Right ventricle myocardium superior (tissue), 1 donor: ENCODE results near the gene UBE2L5. TPM values are rescaled to one million over a fixed set of nuclear protein-coding genes. Genes with fewer than 3 reads are reported as not detected.
A peak's percentile ranks its signal among the peaks of the same experiment; 100 is the strongest.

Experiments
- ATAC-seq: fragments of 200-7000 bp; cut with Tn5 transposase; one replicate; pipeline ENCODE4 v1.9.1; 2020; ENCODE audit warnings: mild to moderate bottlenecking; ENCODE audit not compliant: poor library complexity
- DNase-seq: peaks from one replicate; pipeline ENCODE4 v3.0.0-alpha.2; 2020
- intact Hi-C: fragments of 100-400 bp; cut with DNase I; formaldehyde crosslinking; loops from one replicate; pipeline ENCODE4 v1.11.2; 2022
- total RNA-seq: library from RNA; stranded (reverse); fragmentation: NEBNext Ultra II Directional; extraction: Animal tissue kit (Norgen Biotek cat#: 25700); gene quantifications from one replicate; pipeline ENCODE4 v1.2.1, GENCODE V29; 2021
- donor health status: DM: no; HTN: yes; CAD: no; lungs with severe emphysema.

Gene UBE2L5
- total RNA-seq, 1 donor from 2014 or later = not detected

DNA sequence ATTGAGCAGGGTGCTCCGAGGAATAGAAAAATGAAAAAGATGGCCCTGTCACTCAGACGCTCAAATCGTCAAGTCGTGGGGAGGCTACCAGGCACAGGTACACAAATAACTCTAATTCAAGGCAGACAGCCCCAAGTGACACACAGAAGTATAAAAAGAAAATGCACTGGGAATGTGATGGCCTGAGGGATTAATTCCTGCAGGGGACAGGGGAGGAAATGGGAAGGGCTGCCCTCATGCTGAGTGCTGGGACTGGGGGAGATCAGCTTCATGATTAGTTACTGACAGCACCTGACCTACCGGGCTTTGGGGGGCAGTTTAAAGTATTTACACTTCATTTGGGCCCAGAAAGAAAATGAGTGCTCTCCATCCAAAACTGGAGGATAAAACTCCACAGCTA lies 20.9 kb upstream of the UBE2L5 start:
- no peak for DNase-seq
- intact Hi-C loops = loop anchor here (10.0 kb wide), 1 partner anchor 173 kb away; no protein-coding TSS in a partner anchor

DNA sequence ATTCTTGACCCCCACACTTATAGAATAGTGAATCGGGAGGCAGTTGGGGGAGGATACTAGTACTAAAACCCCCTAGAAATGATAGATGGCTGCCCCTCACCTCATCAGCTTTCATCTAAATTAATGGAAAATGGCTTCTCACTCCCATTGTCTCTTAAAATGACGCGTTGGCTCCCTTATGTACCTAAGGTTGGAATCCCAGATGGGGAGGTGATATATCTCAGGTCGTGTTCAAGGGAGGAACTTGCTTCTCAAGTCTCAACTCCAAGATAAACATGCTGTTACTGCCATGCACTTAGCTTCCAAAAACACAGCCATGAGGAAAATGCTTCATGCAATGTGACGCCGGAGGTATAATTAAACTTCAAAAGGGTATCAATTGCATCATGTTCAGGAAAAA lies 18.8 kb upstream of the UBE2L5 start:
- DNase-seq (no peak), ATAC-seq (no peak)
- intact Hi-C loops = loop anchor here (10.0 kb wide), 1 partner anchor 171 kb away; no protein-coding TSS in a partner anchor

More for the DNA sequence above, 20.9 kb upstream of the UBE2L5 start:
- no peak for ATAC-seq

GRCh38 chr13:30404207-30404606 lies 18.1 kb upstream of the UBE2L5 start:
- DNase-seq (no peak), ATAC-seq (no peak)
- intact Hi-C loops = loop anchor here (10.0 kb wide), 1 partner anchor 171 kb away; no protein-coding TSS in a partner anchor

- no peak for DNase-seq
- intact Hi-C loops = loop anchor here (5.0 to 10.0 kb wide), 2 partner anchors 60 to 168 kb away; partner anchors contain the start of gene HMGB1
- ATAC-seq = no peak
Measured at GRCh38 chr13:30406779-30407416, 15.4 kb upstream of the UBE2L5 start.

DNA sequence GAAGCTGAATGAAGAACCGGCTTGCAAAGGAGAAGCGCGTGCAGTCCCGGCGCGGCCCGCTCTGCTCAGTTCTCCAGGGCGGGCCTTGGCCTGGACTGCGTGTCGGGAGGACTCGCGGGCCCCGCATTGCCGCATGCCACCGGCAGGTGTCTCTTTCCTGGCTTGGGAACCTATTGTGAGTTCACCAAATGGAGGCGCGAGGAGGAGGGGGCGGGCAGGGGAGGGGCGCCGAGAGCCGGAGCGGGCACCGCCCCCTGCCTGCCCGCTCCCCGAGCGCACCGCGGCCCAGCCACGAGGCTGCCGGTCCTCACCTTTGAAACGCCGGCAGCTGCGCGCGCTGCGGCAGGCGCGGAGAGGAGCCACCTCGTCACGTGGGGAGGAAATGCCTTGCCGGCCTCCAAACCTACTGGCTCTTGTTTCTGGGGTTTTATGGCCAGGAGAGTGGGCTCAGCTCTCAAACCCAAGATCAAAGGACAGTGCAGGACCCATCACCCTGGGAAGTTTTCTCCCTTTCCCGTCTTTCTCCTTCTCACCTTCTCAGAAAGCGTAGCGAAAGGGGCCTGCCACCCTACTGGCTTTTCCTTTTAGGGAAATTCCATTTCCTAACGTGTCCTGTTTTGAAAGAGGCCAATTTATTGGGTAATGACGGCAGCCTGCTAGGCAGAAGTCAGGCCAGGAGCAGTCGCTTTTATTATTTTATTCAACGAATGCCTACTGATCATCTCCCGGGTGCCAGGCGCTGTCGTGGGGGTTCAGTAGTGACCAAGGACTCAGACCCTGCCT lies 13.8 kb upstream of the UBE2L5 start:
- intact Hi-C loops = loop anchor here (5.0 to 10.0 kb wide), 2 partner anchors 59 to 166 kb away; partner anchors contain the start of gene HMGB1
- ATAC-seq (peak; percentile 95), DNase-seq (peak; percentile 97)

- intact Hi-C loops = loop anchor here (5.0 to 10.0 kb wide), 2 partner anchors 57 to 165 kb away; partner anchors contain the start of gene HMGB1
- DNase-seq (no peak), ATAC-seq (peak; percentile 50)
Measured at GRCh38 chr13:30409886-30410704, 12.2 kb upstream of the UBE2L5 start.

DNA sequence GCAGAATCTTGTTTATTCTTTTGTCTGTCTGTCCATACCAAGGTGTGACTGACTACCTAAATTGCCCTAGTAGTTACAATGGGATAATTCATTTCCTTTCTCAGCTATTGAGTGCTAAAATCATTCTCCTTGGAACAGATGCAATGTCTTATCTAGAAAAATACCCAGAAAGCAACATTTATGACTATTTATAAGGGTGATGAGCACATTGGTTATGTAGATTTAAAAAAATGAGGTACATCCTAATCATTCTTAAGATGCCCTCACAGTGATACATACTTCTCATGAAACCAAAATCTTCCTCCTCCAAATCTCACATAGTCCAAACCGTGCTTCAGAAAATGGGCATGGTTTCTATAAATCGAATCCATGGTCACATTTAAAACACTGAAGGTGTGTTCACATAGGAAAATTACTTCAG lies 11.6 kb upstream of the UBE2L5 start:
- ATAC-seq (no peak), DNase-seq (no peak)
- intact Hi-C loops = no loop called here

- intact Hi-C loops = no loop called here
- DNase-seq (no peak), ATAC-seq (no peak)
Measured at GRCh38 chr13:30412346-30412745, 9.9 kb upstream of the UBE2L5 start.

DNA sequence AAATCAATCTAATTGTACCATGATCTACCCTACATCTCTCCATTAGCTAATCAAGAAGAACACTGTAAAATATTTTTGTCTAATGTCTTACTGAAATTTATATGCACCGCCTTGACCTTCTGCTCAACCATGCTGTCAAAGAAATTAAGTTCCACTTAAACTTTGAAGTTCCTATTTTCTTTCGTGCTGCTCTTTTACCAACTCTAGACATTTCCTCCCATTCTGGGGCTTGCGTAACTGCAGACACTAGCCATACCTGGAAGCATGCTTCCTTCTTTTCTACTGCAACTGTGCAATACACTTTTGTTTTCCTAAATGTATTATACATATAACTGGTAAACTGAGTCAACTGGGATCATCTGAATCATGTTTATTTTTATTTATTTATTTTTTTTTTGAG lies 8.5 kb upstream of the UBE2L5 start:
- ATAC-seq (no peak), DNase-seq (no peak)
- intact Hi-C loops = no loop called here

GRCh38 chr13:30415430-30416030 lies 6.8 kb upstream of the UBE2L5 start:
- ATAC-seq (no peak), DNase-seq (no peak)
- intact Hi-C loops = no loop called here

DNA sequence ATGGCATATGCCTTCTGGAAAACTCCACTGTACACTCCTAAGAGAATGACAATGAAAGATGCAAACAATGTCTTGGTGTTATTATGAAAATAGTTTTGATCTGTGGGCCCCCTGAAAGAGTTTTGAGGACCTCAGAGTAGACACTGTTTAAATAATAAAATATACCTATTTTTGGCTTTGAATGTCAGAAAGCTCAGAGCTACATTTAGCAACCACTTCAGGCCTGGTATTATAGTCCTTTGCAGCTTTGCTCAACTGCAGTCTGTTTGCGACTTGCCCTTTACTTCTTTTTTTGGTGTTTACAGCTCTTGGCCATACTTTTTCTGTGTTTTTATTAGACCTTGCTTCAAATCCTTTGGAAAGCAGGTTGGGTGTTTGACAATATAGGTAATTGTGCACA lies 5.8 kb upstream of the UBE2L5 start:
- ATAC-seq = no peak
- DNase-seq = no peak
- intact Hi-C loops = no loop called here

DNA sequence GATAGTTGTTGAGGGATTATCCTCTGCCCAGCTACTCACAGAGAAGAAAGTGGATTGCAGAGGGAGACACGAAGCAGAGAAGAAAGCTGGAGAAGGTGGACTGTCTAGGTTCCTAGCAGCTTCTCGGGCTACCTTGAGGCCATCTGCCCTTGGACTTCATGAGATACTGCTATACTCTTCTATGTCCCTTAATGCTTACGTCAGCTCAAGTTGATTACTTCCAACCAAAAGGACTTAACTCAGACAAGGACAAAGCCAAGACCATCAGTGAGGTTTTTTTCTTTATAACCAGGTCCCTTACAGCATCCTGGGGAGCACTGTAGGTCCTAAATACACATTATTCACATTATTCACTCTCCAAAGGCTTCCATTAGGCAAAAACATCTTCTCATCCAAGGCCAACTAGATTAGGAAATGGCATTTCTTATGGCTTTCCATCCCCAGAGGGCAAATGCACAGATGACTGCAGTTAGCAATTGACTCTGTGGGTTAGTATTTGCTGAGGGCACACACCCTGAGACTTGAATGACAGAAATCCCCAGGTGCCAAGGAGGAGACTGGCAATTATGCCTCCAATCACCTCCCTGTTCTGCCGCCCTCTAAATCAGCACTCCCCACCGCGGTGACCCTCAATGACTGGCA lies 4.1 kb upstream of the UBE2L5 start:
- DNase-seq (no peak), ATAC-seq (no peak)
- intact Hi-C loops = no loop called here

- intact Hi-C loops = no loop called here
- DNase-seq (no peak), ATAC-seq (no peak)
Measured at GRCh38 chr13:30418717-30419459, 3.4 kb upstream of the UBE2L5 start.

- DNase-seq (peak; percentile 94), ATAC-seq (peak; percentile 94)
- intact Hi-C loops = loop anchor here (5.0 kb wide), 1 partner anchor 41 kb away; no protein-coding TSS in a partner anchor
Measured at GRCh38 chr13:30421093-30422053, 920 bp upstream of the UBE2L5 start.

DNA sequence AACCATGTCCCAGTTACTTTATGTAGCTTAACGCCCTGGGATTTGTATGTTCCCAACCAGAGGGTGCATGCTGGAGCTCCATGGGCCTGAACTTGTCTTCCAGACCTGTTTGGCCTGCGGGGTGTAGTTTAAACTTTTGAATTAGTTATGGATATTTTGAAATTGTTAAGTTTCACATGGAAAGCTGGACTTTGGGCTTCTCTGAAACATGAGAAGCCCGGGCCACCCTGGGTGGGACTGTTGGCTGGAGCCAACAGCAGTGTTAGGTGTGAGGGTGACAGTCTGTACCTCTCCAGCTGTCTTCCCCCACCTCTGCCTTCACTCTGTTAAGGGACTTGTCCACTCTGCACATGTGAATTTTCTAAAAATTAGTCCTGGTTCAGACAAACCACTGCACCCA lies 1.6 kb downstream of the UBE2L5 start:
- no peak for ATAC-seq
- DNase-seq = no peak
- intact Hi-C loops = loop anchor here (5.0 kb wide), 1 partner anchor 38 kb away; no protein-coding TSS in a partner anchor

GRCh38 chr13:30429235-30429634 lies 6.9 kb downstream of the UBE2L5 start:
- intact Hi-C loops = no loop called here
- ATAC-seq = no peak
- DNase-seq = no peak
